ENCODE results near the gene MAOB.

GRCh38 chrX:43860646-43861370 lies 21.4 kb downstream of the MAOB start:
- TF ChIP-seq GABPA (IDR thresholded peaks at IDR 0.05; ENCODE audit: low read depth) (no peak), POLR2A (IDR thresholded peaks at IDR 0.05; ENCODE audit: low read depth, low read length) (no peak), SP1 (IDR thresholded peaks at IDR 0.05; ENCODE audit: low read depth, low read length) (no peak), CBX5 (IDR thresholded peaks at IDR 0.05; ENCODE audit: low read depth) (no peak), CTCF (IDR thresholded peaks at IDR 0.05 in 2 of 3, conservative IDR thresholded peaks at IDR 0.05 in 1 of 3; ENCODE audit: control insufficient read depth in 2 of 3, extremely low read depth in 1 of 3, insufficient read depth in 1 of 3, low read depth in 3 of 3, low read length in 3 of 3) (no peak), RFX5 (IDR thresholded peaks at IDR 0.05; ENCODE audit: low read depth, low read length) (no peak), MXI1 (IDR thresholded peaks at IDR 0.05; ENCODE audit: low read depth, low read length) (no peak)
